A549 (cell line): Measurements from ENCODE around the gene MYO1B.

ENCODE experiments used
- CTCF ChIP-seq: fragments of >200 bp; sonication (Bioruptor Twin); formaldehyde crosslinking; IDR thresholded peaks from 3 replicates; pipeline ENCODE4 v1.5.1; 2016
- KDM1A ChIP-seq: fragments of 200-600 bp; sonication (generic); IDR thresholded peaks from 2 replicates; pipeline ENCODE4 v1.6.1; 2016; ENCODE audit warnings: low read depth, mild to moderate bottlenecking
- MYC ChIP-seq: IDR thresholded peaks from 2 replicates; pipeline ENCODE4 v1.6.1; 2012; ENCODE audit warnings: mild to moderate bottlenecking, inconsistent platforms, low read length, improper control_type of control experiment, borderline replicate concordance
- NFE2L2 ChIP-seq: fragments of 150-350 bp; conservative IDR thresholded peaks from 2 replicates; pipeline ENCODE4 v1.6.1; 2014; ENCODE audit warnings: low read length
- RAD21 ChIP-seq, 2 experiments: fragments of >200 bp in 1 of 2; sonication (Bioruptor Twin) in 1 of 2; formaldehyde crosslinking in 1 of 2; IDR thresholded peaks in 1 of 2; conservative IDR thresholded peaks in 1 of 2; 2 replicates in 1 of 2; 3 replicates in 1 of 2; pipeline ENCODE4 v1.6.1; 2012 to 2018; ENCODE audit warnings: inconsistent platforms in 1 of 2
- USF2 ChIP-seq: fragments of 450-650 bp; IDR thresholded peaks from 2 replicates; pipeline ENCODE4 v1.6.1; 2014; ENCODE audit warnings: antibody characterized with exemption

- TF ChIP-seq NFE2L2 = no peak
- TF ChIP-seq CTCF = no peak
- TF ChIP-seq RAD21 (conservative IDR thresholded peaks at IDR 0.05 in 1 of 2, IDR thresholded peaks at IDR 0.05 in 1 of 2) = no peak
- TF ChIP-seq MYC = no peak
- TF ChIP-seq KDM1A = no peak
- no peak for TF ChIP-seq USF2
These were observed 31.7 kb downstream of the MYO1B start for GRCh38 chr2:191276792-191277465.
